GM18858 (cell line): Measurements from ENCODE around the gene KIF18A.
"Not testable (repeated sequence)": the region's sequence is repeated elsewhere in the genome, so short reads cannot be mapped to it uniquely, and the experiment has no call there.

ENCODE experiments used
- ATAC-seq: cut with Tn5 transposase; IDR thresholded peaks from one replicate; pipeline ENCODE4 v1.9.1; 2021; ENCODE audit not compliant: unreplicated experiment

The KIF18A gene

DNA sequence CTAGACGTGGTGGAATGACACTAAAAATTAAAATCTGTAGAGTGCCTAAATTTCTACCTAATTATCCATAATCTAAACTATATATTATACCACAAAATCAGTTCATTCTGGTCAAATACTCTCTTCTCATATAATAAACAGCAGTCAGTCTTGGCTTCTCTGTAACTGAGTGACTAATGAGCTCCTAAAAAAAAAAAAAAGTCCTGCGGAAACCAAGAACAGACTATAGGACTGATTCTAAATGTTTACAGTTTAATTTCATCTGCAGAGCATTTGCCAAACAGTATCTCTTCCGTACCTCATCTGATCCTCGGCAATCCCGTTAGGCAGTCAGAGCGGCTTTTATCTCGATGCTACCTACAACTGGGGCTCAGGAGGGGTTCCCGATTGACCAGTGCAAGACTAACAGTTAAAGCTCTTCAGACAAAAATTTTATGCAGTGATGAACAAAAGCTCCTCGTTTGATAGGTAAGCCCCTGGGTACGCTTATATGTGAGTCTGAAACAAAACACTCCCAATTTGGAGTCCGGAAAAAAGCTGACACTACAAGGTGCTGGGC is 686 bp downstream of the KIF18A start:
- ATAC-seq = no peak

DNA sequence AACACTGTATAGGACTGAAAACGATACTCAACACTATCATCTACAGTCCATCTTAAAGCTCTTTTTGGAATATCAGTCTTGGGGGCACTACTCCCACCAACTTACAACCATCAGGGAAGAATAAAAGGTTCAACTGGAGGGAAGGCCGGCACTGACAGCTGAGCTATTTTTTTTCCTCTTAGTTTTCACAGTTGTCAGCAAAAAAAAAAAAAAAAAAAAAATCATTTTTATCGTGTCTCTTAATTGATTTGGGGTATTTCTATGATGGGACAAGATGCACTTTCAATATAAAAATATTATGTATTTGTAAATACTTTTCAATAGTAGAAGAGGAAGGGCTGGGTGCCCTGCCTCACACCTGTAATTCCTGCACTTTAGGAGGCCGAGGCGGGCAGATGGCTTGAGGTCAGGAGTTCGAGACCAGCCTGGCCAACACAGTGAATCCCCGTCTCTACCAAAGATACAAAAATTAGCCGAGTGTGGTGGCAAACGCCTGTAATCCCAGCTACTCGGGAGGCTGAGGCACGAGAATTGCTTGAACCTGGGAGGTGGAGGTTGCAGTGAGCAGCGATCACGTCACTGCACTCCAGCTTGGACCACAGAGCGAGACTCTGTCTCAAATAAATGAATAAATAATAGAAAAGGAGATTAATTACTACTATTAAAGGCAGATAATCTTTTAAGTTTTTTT is 1.5 kb downstream of the KIF18A start:
- no peak for ATAC-seq

DNA sequence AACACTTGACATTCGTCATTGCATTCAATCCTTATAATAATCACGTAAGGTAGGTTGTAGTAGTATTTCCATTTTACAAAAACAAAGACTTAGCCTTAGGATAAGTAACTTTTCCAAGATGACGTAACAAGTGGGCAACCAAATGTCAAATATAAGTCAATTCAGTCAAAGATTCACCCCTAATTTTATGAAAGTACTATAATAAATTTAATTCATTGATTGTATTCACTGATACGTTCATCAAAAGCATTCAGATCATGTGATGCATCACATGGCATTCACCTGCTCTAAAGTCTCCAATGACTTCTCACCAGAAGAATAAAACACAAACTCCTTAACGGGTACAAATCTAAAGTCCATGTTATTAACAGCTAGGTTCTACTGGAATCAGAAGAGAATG is 2.1 kb downstream of the KIF18A start:
- ATAC-seq = no peak

DNA sequence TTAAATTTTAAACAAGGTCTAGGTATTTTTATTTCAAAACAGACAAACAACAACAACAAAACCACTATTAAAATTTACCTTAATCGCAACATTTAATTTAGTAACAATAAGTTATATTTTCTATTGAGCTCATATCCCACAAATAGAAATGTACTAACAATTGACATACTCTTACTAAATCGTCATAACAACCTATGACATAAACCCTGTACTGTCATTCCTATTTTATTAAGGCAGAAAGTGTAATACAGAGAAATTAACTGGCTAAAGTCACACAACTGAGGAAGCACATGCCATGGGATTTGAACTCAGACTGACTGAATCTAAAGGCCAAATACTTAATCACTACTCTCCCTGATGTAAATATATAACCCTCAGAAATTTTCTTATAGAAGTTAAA is 3.0 kb downstream of the KIF18A start:
- no peak for ATAC-seq

DNA sequence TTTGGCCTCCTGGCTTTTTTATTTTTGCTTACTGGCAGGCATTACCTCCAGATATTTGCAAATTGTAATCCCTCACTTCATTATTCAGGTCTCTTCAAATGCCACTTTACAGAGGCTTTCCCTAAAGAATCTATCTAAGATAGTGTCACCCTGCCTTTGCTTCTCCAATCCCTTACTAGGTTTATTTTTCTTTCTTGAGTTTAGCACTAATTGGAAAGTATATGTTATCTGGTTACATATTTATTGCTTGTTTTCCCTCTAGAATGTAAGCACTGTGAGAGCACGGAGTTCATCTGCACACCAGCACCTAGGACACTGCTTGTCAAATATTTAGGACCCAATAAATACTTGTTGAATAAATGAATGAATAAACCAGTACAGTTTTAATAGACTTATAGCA is 3.5 kb downstream of the KIF18A start:
- ATAC-seq = no peak

DNA sequence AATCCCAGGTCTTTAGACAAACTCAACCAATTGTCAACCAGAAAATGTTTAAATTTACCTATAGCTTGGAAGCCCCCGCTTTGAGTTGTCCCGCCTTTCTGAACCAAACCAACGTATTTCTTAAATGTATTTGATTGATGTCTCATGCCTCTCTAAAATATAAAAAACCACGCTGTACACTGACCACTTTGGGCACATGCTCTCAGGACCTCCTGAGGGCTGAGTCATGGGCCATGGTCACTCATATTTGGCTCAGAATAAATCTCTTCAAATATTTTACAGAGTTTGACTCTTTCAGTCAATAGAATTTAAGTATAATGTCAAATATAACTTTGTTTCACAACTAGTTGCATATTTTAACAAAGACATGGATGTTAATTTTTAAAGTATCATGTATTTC is 5.7 kb downstream of the KIF18A start:
- ATAC-seq = not testable (repeated sequence)

DNA sequence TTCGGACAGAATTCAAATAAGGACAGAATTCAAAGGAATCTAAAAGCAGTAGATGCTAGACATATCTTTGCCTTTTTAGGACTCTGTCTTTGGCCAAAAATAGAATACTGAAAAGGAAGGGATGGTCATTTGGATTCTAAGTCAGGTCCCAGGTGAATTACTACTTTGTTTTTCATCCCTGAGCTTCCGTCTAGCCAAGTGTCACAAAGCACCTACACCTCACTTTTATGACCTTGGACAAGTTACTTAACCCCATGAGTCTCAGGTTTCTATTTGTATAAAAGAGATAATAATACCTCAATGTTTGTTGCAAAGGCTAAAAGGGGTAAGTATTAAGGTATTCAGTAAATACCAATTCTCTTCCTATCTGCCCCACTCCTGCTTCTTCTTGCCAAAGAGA is 7.3 kb downstream of the KIF18A start:
- no peak for ATAC-seq

DNA sequence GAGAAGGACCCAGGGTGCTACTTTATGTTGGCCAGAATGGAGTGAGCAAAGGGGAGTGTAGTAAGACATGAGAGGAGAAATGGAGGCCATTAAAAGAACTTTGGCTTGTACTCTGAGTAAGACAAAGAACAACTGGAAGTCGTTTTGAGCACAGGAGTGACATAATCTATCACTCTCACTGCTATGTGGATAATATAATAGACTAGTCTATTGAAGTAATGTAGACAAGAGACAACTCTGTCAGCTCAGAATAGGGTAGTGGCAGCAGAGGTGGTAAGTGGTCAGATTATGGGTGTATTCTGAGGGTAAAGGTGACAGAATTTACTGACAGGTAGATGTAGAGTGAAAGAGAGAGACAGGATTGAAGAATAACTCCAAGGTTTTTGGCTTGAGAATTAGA is 8.2 kb downstream of the KIF18A start:
- no peak for ATAC-seq

DNA sequence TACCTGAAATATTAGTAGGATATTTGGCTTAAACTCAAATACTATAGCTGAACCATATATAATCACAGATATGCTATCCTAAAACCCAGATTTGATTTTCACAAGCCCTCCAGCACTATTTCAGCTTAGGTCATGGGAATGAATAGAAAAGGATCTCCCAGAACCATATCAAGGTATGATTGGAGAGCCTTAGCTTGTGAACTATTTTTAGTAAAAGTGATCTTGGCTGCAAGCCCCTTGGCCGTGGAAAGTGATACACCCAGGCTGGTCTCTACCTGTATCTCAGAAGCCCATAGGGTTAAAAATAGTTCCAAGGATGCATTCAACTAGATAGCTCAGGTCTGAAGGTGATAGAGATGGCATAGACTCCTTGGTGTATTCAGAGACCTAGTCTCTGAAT is 9.7 kb downstream of the KIF18A start:
- no peak for ATAC-seq

DNA sequence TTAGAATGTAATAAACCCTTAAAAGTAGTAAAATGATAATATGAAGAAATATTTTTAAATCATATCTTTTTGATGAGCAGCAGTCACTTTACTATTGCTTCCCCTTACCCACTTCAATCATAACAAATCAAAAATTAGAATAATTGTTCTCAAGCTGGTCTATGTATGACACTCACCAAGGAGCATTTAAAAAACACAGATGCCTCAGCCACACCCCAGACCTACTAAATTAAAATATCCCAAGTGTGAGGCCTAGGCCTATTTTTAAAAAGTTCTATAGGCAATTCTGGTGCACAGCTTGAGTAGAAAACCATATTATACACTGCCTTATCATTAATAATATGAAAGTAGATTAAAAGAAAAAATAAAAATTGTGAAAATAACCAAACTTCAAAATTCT is 15.2 kb downstream of the KIF18A start:
- no peak for ATAC-seq

DNA sequence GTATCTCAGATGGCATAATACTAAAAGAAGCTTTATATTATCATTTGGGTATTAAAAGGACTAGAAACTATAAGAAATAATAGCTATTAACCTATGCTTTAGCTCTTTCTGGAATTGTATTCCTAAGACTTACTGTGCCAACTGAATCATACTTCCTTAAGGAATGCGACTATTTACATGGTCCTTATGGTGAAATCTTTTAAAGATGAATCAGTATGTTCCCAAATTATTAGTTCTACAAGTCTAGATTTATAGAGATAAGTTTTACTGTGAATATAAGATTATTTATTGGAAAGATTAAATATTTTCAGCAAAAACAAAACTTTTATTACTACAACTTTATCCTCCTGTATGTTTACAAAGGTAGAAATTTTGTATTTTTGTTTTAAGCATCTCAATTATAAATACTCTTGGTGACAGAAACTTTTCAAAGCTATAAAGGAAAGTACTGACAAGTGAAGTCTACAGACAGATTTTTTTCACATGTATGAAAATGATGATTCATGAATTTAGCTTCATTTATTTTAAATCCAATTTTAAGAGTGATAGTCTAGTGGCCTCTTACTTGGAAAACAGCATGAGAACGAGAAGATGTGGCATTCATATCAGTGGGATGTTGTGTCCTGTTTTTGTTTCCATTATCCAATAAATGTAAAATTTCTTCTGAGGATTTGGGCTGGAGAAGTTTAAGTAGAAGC is 17.8 kb downstream of the KIF18A start:
- ATAC-seq = no peak

DNA sequence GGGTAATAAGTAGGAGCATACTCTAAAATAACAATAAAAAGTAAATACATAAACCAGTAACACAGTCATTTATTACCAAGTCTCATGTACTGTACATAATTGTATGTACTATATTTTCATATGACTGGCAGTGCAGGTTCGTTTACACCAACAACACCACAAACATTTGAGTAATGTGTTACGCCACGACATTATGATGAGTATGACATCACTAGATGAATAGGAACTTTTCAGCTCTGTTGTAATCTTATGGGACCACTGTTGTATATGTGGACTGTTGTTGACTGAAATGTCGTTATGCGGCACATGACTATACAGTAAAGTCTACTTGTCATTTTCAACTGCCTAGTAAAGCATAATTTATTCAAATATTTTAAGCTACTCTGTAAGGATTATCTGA is 18.6 kb downstream of the KIF18A start:
- ATAC-seq = no peak

DNA sequence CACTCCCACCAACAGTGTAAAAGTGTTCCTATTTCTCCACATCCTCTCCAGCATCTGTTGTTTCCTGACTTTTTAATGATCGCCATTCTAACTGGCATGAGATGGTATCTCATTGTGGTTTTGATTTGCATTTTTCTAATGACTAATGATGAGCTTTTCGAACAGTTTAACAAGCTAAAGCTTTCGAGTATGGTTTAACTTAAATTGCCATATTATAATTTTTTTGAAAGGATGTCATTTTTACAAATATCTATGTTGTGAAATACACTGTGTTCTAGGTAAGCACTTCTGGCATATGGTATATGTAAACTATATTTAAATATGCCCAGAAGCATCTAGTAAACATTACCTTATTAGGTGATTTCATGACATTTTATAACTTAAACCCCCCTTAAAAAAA is 20.3 kb downstream of the KIF18A start:
- ATAC-seq = not testable (repeated sequence)

DNA sequence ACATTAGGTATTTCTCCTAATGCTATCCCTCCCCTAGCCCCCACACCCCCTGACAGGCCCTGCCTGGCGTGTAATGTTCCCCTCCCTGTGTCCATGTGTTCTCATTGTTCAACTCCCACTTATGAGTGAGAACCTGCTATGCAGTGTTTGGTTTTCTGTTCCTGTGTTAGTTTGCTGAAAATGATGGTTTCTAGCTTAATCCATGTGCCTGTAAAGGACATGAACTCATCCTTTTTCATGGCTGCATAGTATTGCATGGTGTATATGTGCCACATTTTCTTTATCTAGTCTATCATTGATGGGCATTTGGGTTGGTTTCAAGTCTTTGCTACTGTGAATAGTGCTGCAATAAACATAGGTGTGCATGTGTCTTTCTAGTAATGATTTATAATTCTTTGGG is 20.8 kb downstream of the KIF18A start:
- not testable (repeated sequence) for ATAC-seq

DNA sequence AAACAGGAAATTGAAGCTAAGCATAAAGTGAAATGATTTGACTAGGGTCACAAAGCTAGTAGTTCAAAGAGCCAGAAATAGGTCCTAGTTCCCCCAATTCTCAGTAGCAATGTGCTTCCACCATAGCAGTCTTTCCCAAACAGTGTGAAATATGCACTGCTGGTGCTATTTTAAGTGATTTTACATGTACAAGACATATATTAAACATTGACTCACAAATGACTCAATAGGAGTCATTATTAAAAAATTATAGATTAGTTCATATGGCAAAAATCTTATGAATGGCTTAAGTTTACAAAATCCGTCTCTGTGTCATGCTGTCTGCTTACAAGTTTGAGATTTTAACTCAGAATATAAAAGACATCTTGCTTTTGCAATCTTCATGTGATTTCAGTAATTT is 21.4 kb downstream of the KIF18A start:
- no peak for ATAC-seq

DNA sequence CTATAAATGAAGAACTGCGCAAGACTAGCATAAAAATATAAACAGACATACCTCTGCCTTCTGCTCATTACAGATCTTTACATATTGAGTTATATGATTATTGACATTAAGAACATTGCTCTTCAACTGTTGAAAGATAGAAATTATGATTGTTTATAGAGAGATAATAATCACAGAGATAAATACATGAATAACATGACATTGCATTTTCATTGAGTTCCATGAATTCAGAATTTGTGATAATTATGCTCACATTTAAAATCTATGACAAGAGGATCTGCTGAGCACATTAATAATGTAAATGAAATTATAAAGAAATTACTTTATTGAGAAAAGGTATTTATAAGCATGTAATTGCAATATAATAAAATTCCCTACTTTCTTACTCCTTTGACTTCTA is 24.8 kb downstream of the KIF18A start:
- no peak for ATAC-seq

DNA sequence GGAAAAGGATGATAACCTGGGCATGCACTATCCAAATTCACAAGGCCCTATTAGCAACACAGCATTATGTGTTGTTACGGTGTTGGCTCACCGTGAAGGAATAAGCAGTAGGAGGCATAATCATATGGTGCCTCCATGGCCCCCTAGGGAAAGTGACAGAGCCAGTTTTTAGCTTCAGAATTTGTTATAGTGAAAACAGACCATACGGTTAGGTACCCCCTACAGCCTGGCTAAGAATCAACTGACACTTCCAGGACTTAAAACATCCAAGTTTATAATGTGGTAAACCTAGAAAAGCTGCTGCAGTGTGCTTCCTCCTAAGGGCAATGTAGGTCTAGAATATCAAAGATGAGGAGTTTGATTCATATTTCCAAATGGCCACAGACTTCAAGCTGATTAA is 30.4 kb downstream of the KIF18A start:
- no peak for ATAC-seq

DNA sequence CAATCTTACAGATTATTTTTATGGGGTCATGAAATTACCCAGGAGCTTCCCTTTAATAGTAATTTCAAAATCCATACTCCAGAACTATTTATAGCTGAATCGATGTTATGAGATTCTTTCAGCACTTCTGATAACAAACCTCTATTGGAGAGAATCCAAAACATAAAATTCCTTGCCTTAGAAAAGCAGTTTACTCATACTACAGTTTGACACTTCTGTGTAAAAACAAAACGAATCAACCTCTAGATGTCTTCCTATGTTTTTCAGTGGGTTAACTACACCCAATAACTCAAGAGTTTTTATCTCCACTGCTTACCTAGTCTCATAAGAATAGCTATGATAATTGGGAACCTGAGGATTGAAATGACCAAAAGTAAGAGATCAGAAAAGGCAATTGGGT is 35.6 kb downstream of the KIF18A start:
- no peak for ATAC-seq

DNA sequence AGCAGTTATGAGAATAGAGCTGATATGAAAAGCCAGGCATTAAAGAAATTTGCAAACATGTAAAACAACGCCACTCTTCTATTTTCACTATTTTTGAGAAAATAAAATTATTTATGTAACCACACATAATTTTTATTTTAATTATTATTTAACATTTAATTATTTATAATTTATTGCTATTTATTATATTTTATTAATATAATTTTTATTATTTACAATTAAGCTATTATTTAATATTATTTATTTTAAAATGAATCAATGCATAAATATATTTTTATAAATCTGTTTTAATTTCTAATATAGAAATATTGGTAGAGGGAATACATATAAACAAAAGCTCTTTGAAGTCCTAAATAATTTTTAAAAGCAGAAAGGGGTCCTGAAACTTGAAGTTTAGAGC is 36.7 kb downstream of the KIF18A start:
- no peak for ATAC-seq

DNA sequence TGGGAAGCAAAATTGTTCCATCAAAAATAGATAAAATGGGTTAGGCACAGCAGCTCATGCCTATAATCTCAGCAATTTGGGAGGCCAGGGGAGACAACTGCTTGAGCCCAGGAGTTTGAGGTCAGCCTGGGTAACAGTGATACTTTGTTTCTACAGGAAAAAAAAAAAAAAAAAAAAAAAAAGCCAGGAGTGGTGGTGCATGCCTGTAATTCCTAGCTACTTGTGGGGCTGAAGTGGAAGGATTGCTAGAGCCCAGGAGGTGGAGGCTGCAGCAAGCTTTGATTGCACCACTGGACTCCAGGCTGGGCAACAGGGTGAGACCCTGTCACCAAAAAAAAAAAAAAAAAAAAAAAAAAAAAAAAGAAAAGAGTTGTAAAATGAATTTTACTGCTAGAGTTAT is 49.6 kb downstream of the KIF18A start:
- no peak for ATAC-seq

DNA sequence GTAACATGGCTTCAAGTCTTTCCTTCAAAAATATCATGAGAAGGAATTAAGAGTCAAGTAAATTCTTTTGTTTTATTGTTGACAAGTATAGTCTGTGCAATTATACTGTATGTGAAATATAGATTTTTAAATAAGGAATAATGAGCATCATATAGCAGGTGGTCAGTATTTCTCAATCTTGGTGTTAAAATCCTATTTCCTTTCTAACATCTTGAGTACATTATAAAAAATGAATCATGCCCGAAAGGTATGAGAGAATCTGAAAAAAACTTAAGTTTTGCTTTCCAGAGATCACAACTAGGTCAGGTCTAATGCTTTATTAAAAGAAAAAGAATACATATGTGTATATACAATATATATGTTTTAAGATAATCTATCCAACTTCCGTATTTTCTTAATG is 53.1 kb downstream of the KIF18A start:
- no peak for ATAC-seq

DNA sequence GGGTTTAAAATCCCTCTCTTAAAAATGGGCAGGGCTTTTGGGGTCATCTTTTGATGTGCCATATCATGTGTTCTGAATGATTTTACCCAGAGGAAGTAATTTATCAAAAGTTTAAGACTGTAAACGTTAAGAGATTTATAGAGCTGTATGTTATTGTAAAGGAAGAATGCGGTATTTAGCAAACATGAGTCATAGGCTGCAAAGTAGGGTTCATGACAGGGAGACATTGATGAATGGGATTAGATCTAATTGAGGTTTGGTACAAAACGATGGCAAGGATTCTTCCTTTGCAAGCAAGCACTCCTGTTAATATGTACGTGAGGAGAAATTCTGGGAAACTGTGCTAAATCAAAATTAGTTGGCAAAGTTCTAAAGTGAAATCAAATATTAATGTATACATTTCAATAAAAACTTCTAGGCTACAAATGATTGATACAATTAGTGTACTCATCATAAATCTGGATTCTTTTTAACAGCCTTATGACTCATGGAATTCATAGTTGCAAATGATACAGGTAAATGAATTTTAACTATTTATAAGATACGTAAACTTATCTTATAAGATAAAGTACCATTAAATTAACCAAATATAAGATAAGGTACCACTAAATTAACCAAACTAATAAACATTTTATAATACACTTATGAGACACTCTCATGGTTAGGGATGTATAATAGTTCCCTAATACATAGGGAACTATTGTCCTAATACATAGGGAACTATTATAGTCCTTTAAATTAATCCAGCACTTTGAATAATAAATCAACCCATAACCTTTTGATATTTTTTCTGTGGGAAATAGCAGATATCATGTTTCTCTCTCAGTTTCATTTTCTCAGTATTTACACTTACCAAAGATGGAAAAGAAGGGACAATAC is 58.4 kb downstream of the KIF18A start:
- ATAC-seq = no peak
